Mucosa of descending colon (tissue), 3 donors: Measurements from ENCODE around the gene NCK1. TPM values are rescaled to one million over a fixed set of nuclear protein-coding genes. Genes with fewer than 3 reads are reported as not detected.

Experiments
- ATAC-seq: fragments of 200-7000 bp; cut with Tn5 transposase; one replicate; pipeline ENCODE4 v1.9.1; 2020; ENCODE audit warnings: mild to moderate bottlenecking, moderate library complexity
- DNase-seq, 3 donors: peaks; one replicate each; pipeline ENCODE4 v3.0.0-alpha.2; 2020
- H3K36me3 ChIP-seq: fragments of 200-600 bp; one replicate; pipeline ENCODE4 v1.8.0; 2021; ENCODE audit warnings: low read depth, mild to moderate bottlenecking
- H3K4me1 ChIP-seq: fragments of 200-600 bp; one replicate; pipeline ENCODE4 v1.8.0; 2021; ENCODE audit warnings: low read depth, mild to moderate bottlenecking
- H3K4me3 ChIP-seq: fragments of 200-600 bp; one replicate; pipeline ENCODE4 v1.8.0; 2021; ENCODE audit warnings: mild to moderate bottlenecking
- H3K9me3 ChIP-seq: fragments of 200-600 bp; one replicate; pipeline ENCODE4 v1.8.0; 2021; ENCODE audit warnings: mild to moderate bottlenecking
- intact Hi-C, 2 donors: fragments of 100-400 bp; cut with DNase I in 1 of 2; cut with micrococcal nuclease in 1 of 2; formaldehyde crosslinking; loops; one replicate each; pipeline versions ENCODE4 v1.11.0 to v1.11.1; 2022; cut with DNase I, micrococcal nuclease
- total RNA-seq, 3 donors: library from RNA; stranded (reverse); fragmentation: NEBNext Ultra II Directional in 2 of 3; extraction: Animal tissue kit (Norgen Biotek cat#: 25700) in 2 of 3; gene quantifications; one replicate each; pipeline versions ENCODE4 v1.2.1 to v1.2.4, GENCODE V29; 2021 to 2023
- TF ChIP-seq, protein P1 (sequence below): fragments of 200-600 bp; IDR thresholded peaks from one replicate; pipeline ENCODE4 v1.8.0; 2022; ENCODE audit warnings: antibody characterized with exemption, mild to moderate bottlenecking
- donor health status: DM: no; HTN: no; CAD: no; lungs with moderate emphysema.
- donor health status: DM: no; HTN: no; CAD: no.
- donor health status: DM: no; HTN: yes; CAD: no.

NCK1 gene
- total RNA-seq, 3 donors from 2014 or later: 47.0 to 56.4 (median 50.1) TPM

DNA sequence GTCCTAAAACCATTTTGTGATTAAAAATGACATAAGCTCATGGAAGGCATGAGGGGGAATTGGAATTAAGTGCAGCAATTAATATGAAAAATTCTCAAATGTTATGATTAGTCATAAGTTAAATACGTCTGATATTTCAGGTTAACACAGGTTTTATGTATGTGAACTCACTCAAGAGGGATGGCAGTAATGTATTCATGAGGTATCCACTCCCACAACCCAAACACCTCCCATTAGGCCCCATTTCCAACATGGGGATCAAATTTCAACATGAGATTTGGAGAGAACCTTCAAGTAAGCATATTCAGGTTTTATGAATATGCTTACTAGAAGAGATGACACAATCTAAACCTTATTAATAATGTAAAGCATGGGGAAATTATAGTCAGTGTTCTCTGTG lies 54.2 kb downstream of the NCK1 start:
- no peak overlapping the region for H3K4me3 ChIP-seq
- intact Hi-C loops: no loop called here
- no peaks in the 10 kb centered on the region for H3K36me3 ChIP-seq
- DNase-seq (no peak), ATAC-seq (no peak)
- H3K4me1 ChIP-seq: peaks cover 4% of the 10 kb centered on the region
- TF ChIP-seq, protein P1, sequence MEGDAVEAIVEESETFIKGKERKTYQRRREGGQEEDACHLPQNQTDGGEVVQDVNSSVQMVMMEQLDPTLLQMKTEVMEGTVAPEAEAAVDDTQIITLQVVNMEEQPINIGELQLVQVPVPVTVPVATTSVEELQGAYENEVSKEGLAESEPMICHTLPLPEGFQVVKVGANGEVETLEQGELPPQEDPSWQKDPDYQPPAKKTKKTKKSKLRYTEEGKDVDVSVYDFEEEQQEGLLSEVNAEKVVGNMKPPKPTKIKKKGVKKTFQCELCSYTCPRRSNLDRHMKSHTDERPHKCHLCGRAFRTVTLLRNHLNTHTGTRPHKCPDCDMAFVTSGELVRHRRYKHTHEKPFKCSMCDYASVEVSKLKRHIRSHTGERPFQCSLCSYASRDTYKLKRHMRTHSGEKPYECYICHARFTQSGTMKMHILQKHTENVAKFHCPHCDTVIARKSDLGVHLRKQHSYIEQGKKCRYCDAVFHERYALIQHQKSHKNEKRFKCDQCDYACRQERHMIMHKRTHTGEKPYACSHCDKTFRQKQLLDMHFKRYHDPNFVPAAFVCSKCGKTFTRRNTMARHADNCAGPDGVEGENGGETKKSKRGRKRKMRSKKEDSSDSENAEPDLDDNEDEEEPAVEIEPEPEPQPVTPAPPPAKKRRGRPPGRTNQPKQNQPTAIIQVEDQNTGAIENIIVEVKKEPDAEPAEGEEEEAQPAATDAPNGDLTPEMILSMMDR: no peak
- no peaks in the 10 kb centered on the region for H3K9me3 ChIP-seq

DNA sequence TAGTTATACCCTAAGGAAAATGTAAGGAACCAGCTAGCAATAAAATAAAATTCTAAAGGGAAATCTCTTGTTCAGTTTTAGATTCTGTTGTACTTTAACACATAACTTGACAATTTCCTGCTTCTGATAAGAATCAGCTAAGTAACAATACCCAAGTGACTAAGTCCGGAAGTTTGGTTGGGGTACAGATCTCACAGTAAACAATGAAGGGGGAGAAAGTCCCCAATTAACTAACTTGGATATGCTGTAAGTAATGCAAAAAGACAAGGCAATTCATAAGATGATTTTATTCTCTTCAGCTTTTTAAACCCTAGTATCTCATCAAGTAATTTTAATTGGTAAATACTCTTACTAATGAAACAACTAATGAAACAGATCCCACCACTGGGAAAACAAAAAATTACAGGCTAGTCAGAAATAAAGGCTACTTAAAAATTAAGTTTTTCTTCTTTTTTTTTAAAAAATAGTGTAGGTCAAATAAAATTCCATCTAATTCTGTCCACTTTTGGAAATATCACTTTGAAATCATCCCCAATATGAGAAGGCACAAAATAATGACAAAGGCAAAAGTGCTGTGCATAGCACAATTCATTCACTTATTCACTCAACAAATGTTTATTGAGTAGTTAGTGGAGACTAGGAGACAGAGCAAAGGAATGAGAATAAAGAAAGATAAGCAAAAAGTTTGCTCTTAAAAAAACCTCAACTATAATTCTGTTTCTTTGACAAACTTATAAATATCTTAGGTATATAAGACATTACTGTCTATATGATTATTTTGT lies 58.0 kb downstream of the NCK1 start:
- Histone ChIP-seq H3K4me1 (peaks cover 4% of the 10 kb centered on the region), H3K9me3 (no peaks in the 10 kb centered on the region), H3K36me3 (no peaks in the 10 kb centered on the region), H3K4me3 (no peak overlapping the region)
- intact Hi-C loops: no loop called here
- DNase-seq (no peak), ATAC-seq (peak; percentile 72)
- TF ChIP-seq, protein P1: no peak

DNA sequence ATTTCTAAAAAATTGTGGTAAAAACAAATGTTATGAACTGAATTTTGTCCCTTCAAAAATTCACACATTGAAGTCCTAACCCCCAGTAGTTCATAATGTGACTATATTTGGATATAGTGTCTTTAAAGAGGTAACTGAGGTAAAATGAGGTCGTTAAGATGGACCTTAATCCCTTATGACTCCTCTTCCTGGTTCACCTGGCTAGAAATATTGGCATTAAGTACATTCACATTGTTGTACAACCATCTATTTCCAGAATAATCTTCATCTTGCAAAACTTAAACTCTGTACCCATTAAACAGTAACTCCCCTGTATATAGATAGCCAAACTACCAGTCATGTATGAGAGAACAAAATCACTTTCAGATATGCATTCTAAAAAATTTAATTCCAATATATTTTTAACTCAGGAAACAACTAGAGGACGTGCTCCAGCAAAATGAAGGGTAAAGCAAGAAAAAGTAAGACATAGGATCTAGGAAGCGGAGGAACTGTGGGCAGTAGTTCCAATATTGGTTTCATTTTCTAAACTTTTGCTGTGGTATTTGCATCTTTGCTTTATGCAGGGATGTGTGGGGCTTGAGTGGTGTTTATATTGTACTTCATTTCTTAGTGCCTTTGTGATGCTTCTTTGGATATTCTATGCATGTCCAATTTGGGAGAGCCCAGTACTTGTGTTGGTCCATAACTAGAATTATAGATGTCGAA lies 59.0 kb downstream of the NCK1 start:
- Histone ChIP-seq H3K9me3 (no peaks in the 10 kb centered on the region), H3K36me3 (no peaks in the 10 kb centered on the region), H3K4me3 (no peak overlapping the region), H3K4me1 (peaks cover 8% of the 10 kb centered on the region)
- TF ChIP-seq, protein P1: no peak
- peak; percentile 34 for ATAC-seq
- DNase-seq: no peak
- intact Hi-C loops: no loop called here

DNA sequence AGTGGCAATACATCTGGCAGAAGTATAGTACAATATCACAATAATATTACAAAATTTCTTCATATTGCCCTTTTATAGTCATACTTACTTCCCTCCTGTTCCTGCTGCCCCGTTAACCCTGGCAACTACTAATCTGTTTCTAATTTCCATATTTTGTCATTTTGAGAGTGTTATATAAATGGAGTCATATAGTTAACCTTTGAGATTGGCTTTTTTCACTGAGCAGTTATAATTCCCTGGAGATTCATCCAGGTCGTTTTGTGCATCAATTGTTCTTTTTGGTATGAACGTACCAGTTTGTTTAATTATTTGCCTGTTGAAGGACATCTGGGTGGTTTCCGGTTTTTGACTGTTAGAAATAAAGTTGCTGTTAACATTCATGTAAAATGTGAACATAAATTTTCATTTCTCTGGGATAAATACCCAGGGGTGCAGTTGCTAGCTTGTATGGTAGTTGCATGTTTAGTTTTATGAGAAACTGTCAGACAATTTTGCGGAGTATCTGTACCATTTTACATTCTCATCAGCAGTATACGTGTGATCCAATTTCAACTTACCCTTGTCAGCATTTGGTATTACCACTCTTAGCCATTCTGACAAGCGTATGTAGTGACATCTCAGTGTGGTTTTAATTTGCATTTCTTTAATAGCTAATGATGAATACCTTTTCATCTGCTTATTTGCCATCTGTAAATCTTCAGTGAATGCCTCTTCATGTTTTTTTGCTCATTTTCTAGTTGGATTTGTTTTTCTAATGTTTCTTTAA lies 63.6 kb downstream of the NCK1 start:
- TF ChIP-seq, protein P1: no peak
- peaks cover 10% of the 10 kb centered on the region for H3K4me1 ChIP-seq
- no peak overlapping the region for H3K4me3 ChIP-seq
- DNase-seq (no peak), ATAC-seq (no peak)
- H3K36me3 ChIP-seq: no peaks in the 10 kb centered on the region
- intact Hi-C loops: no loop called here
- H3K9me3 ChIP-seq: no peaks in the 10 kb centered on the region

DNA sequence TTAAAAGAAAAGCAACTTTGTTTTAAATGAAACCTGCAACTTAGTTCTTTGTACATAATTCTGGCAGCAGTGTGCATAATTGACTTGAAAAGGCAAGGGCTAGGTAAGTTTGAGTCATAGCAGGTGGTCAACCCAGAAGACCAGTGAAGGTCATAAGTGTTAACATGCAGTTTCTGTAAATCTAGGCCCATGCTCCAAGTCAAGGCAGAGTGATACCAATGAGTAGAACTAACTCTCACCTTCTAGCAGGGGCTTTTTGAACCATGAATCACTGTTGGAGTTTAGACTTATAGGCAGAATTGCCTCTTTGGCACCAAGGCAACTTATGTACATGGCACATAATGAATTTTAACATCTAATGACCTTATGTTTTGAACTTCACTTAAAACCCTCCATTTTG lies 66.2 kb downstream of the NCK1 start:
- Histone ChIP-seq H3K4me1 (peaks cover 23% of the 10 kb centered on the region), H3K9me3 (no peaks in the 10 kb centered on the region), H3K36me3 (no peaks in the 10 kb centered on the region), H3K4me3 (no peak overlapping the region)
- ATAC-seq: no peak
- intact Hi-C loops: no loop called here
- TF ChIP-seq, protein P1: no peak
- DNase-seq: no peak
